ENCODE results near the gene ZC3H10. TPM values are rescaled to one million over a fixed set of nuclear protein-coding genes. Genes with fewer than 3 reads are reported as not detected.

Gene ZC3H10
- total RNA-seq, 1 donor from 2014 or later: 4.1 TPM

DNA sequence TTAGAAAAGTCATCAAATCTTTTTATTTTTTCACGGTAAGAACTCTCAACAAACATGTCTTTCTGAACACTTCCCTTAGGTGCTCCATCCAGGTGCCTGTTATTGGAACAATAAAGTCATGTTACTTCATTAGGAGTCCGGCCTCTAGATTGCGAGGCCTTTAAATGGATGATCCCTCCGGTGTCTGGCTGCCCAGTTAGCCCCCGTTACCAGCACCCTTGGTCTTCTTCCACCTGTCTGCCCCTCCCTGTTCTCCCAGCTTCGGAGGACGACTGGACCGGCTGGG, 14.3 kb upstream of the ZC3H10 start:
- Histone ChIP-seq H4K20me1 (ENCODE audit: insufficient read depth, low read length) (peaks cover 20% of the 10 kb centered on the region), H3K9me3 (ENCODE audit: insufficient read depth, low read depth, low read length) (no peaks in the 10 kb centered on the region), H2AFZ (ENCODE audit: low read depth, low read length) (peak overlapping the region; percentile 83), H3K9ac (ENCODE audit: low read length) (peak overlapping the region; percentile 99), H3K4me1 (ENCODE audit: insufficient read depth, low read length) (no peaks in the 10 kb centered on the region), H3K79me2 (ENCODE audit: insufficient read depth, low read length) (peaks cover 43% of the 10 kb centered on the region), H3K4me2 (ENCODE audit: low read length) (peak overlapping the region; percentile 88), H3K27ac (ENCODE audit: low read depth, low read length) (peak overlapping the region; percentile 85), H3K36me3 (ENCODE audit: insufficient read depth, low read length) (peaks cover 13% of the 10 kb centered on the region), H3K27me3 (ENCODE audit: insufficient read depth, low read length) (no peaks in the 10 kb centered on the region), H3K4me3 (ENCODE audit: insufficient read depth, low read depth, low read length) (peak overlapping the region; percentile 90)
- DNase-seq (ENCODE audit: low read depth) (no peak), FAIRE-seq (no peak)
- Mint-ChIP-seq H3K36me3 (ENCODE audit: low read depth, unreplicated experiment) (peaks cover 8% of the 10 kb centered on the region), H3K4me1 (ENCODE audit: low read depth, unreplicated experiment) (peaks cover 12% of the 10 kb centered on the region), H3K27ac (ENCODE audit: unreplicated experiment) (peak overlapping the region; percentile 95), H3K9me3 (ENCODE audit: unreplicated experiment) (no peaks in the 10 kb centered on the region), H3K27me3 (ENCODE audit: low read depth, unreplicated experiment) (no peaks in the 10 kb centered on the region), H3K4me3 (ENCODE audit: unreplicated experiment) (peak overlapping the region; percentile 99)
- TF ChIP-seq, protein P1, sequence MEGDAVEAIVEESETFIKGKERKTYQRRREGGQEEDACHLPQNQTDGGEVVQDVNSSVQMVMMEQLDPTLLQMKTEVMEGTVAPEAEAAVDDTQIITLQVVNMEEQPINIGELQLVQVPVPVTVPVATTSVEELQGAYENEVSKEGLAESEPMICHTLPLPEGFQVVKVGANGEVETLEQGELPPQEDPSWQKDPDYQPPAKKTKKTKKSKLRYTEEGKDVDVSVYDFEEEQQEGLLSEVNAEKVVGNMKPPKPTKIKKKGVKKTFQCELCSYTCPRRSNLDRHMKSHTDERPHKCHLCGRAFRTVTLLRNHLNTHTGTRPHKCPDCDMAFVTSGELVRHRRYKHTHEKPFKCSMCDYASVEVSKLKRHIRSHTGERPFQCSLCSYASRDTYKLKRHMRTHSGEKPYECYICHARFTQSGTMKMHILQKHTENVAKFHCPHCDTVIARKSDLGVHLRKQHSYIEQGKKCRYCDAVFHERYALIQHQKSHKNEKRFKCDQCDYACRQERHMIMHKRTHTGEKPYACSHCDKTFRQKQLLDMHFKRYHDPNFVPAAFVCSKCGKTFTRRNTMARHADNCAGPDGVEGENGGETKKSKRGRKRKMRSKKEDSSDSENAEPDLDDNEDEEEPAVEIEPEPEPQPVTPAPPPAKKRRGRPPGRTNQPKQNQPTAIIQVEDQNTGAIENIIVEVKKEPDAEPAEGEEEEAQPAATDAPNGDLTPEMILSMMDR (IDR thresholded peaks at IDR 0.05; ENCODE audit: insufficient read depth, low read depth, low read length): no peak
- TF ChIP-seq EZH2 (IDR thresholded peaks at IDR 0.05; ENCODE audit: insufficient read depth, low read length): no peak

DNA sequence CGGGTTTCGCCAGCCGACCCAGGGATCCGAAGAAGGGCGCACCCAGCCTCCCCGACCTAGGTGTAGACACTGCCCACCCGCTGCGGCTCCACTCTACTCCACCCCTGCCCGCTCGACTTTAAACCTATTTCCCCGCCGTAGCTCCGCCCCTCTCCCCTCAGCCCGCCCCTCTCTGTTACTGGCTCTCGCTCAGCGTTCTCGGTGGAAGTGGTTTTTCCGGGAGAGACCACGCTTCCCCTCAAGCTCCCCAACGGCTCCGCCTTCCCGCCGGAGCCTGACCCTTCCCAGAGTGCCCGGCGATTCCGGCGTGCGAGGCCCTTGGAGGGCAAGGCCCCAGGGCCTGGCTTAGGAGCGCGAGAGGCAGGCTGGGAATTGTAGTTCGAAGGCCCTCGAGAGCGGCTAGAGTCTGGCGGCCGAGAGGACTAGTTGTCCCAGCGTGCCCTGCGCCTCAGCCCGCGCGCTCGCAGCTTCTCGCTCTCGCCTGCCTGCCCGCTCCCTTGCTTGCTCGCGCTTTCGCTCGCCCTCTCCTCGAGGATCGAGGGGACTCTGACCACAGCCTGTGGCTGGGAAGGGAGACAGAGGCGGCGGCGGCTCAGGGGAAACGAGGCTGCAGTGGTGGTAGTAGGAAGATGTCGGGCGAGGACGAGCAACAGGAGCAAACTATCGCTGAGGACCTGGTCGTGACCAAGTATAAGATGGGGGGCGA, 13.8 kb upstream of the ZC3H10 start, which contains the start of gene PA2G4:
PA2G4 (plus strand) TSS at position 451 of the 706 bp plus-strand sequence; CDS start at position 630, 179 bp downstream.
- Histone ChIP-seq H3K4me2 (ENCODE audit: low read length) (peak within 1 kb of the TSS; percentile 88), H2AFZ (ENCODE audit: low read depth, low read length) (peak within 1 kb of the TSS; percentile 92), H3K4me3 (ENCODE audit: insufficient read depth, low read depth, low read length) (peak within 1 kb of the TSS; percentile 90), H3K27me3 (ENCODE audit: insufficient read depth, low read length) (no peaks in the 10 kb centered on the region), H3K4me1 (ENCODE audit: insufficient read depth, low read length) (no peaks in the 10 kb centered on the region), H3K27ac (ENCODE audit: low read depth, low read length) (peak within 1 kb of the TSS; percentile 85), H4K20me1 (ENCODE audit: insufficient read depth, low read length) (peaks cover 20% of the 10 kb centered on the region), H3K79me2 (ENCODE audit: insufficient read depth, low read length) (peaks cover 43% of the 10 kb centered on the region), H3K9me3 (ENCODE audit: insufficient read depth, low read depth, low read length) (no peaks in the 10 kb centered on the region), H3K36me3 (ENCODE audit: insufficient read depth, low read length) (peaks cover 13% of the 10 kb centered on the region), H3K9ac (ENCODE audit: low read length) (peak within 1 kb of the TSS; percentile 99)
- Mint-ChIP-seq H3K27me3 (ENCODE audit: low read depth, unreplicated experiment) (no peaks in the 10 kb centered on the region), H3K36me3 (ENCODE audit: low read depth, unreplicated experiment) (peaks cover 8% of the 10 kb centered on the region), H3K9me3 (ENCODE audit: unreplicated experiment) (no peaks in the 10 kb centered on the region), H3K27ac (ENCODE audit: unreplicated experiment) (peak within 1 kb of the TSS; percentile 95), H3K4me3 (ENCODE audit: unreplicated experiment) (peak within 1 kb of the TSS; percentile 99), H3K4me1 (ENCODE audit: low read depth, unreplicated experiment) (peaks cover 12% of the 10 kb centered on the region)
- FAIRE-seq (no peak), DNase-seq (ENCODE audit: low read depth) (peak; percentile 97)
- TF ChIP-seq, protein P1 (IDR thresholded peaks at IDR 0.05; ENCODE audit: insufficient read depth, low read depth, low read length): no peak
- TF ChIP-seq EZH2 (IDR thresholded peaks at IDR 0.05; ENCODE audit: insufficient read depth, low read length): no peak
